A673 (cell line): ENCODE results near the gene SMAD6. TPM values are rescaled to one million over a fixed set of nuclear protein-coding genes. Genes with fewer than 3 reads are reported as not detected.

Experiments
- BruUV-seq: library from RNA; stranded (reverse); fragments of 400-500 nt; replicated peaks from 2 replicates; lab custom pipeline; 2021; lab: Mats Ljungman, UMichigan
- CTCF ChIA-PET: fragments of 300-600 bp; sonication (Branson Sonifier 250); formaldehyde crosslinking; loops from one replicate; lab custom pipeline; 2022; ENCODE audit warnings: antibody characterized with exemption; lab: Charles Lee
- POLR2A ChIA-PET: fragments of 300-600 bp; sonication (Branson Sonifier 250); formaldehyde crosslinking; loops from one replicate; lab custom pipeline; 2022; ENCODE audit warnings: antibody characterized with exemption; ENCODE audit not compliant: low non-redundant PET; lab: Charles Lee
- DNase-seq: peaks from one replicate; pipeline ENCODE4 v3.0.0-alpha.2; 2015; ENCODE audit warnings: low spot score
- H3K27ac ChIP-seq: fragments of 200-600 bp; sonication (generic); 2 replicates; pipeline ENCODE4 v1.5.1; 2016; ENCODE audit warnings: mixed run types, low read depth, mild to moderate bottlenecking, mixed read lengths, antibody characterized with exemption, low read length; ENCODE audit not compliant: poor library complexity, severe bottlenecking
- H3K27me3 ChIP-seq: fragments of 200-600 bp; sonication (generic); replicated peaks from 2 replicates; pipeline ENCODE4 v1.6.1; 2017; ENCODE audit warnings: mixed run types, low read depth, mild to moderate bottlenecking, mixed read lengths, antibody characterized with exemption, low read length; ENCODE audit not compliant: insufficient read depth, poor library complexity
- H3K36me3 ChIP-seq: fragments of 200-600 bp; sonication (generic); 2 replicates; pipeline ENCODE4 v1.6.1; 2016; ENCODE audit warnings: mixed run types, mild to moderate bottlenecking, mixed read lengths, antibody characterized with exemption, low read length; ENCODE audit not compliant: insufficient read depth, poor library complexity, severe bottlenecking
- H3K4me1 ChIP-seq: fragments of 200-600 bp; sonication (generic); 2 replicates; pipeline ENCODE4 v1.6.1; 2017; ENCODE audit warnings: mixed run types, mild to moderate bottlenecking, mixed read lengths, antibody characterized with exemption, low read length; ENCODE audit not compliant: insufficient read depth, poor library complexity, severe bottlenecking
- H3K4me3 ChIP-seq: fragments of 200-600 bp; sonication (generic); 2 replicates; pipeline ENCODE4 v1.5.1; 2016; ENCODE audit warnings: low read depth, mixed run types, mild to moderate bottlenecking, mixed read lengths, low read length; ENCODE audit not compliant: poor library complexity, severe bottlenecking
- H3K9me3 ChIP-seq: fragments of 200-600 bp; sonication (generic); 2 replicates; pipeline ENCODE4 v1.6.1; 2016; ENCODE audit warnings: mixed run types, low read depth, mild to moderate bottlenecking, mixed read lengths, antibody characterized with exemption, low read length; ENCODE audit not compliant: poor library complexity, severe bottlenecking
- CTCF ChIP-seq: fragments of 300-800, 200-600 bp; sonication (generic); conservative IDR thresholded peaks from 2 replicates; pipeline ENCODE4 v1.5.1; 2017; ENCODE audit warnings: low read depth, mild to moderate bottlenecking, antibody characterized with exemption, low read length, moderate library complexity, mixed read lengths
- EZH2 ChIP-seq: fragments of 200-600 bp; sonication (generic); IDR thresholded peaks from 2 replicates; pipeline ENCODE4 v1.6.1; 2017; ENCODE audit warnings: borderline replicate concordance, low read depth, mild to moderate bottlenecking, mixed read lengths, antibody characterized with exemption, low read length; ENCODE audit not compliant: poor library complexity, severe bottlenecking
- intact Hi-C: fragments of 100-400 bp; cut with micrococcal nuclease; formaldehyde crosslinking; loops from one replicate; pipeline ENCODE4 v1.10.0; 2022; ENCODE audit not compliant: unreplicated experiment
- total RNA-seq: library from RNA; stranded (reverse); gene quantifications from 2 replicates; pipeline ENCODE4 v1.2.3, GENCODE V29; 2021

The SMAD6 gene
- total RNA-seq, 1 experiment from 2014 or later = 63.9 TPM

DNA sequence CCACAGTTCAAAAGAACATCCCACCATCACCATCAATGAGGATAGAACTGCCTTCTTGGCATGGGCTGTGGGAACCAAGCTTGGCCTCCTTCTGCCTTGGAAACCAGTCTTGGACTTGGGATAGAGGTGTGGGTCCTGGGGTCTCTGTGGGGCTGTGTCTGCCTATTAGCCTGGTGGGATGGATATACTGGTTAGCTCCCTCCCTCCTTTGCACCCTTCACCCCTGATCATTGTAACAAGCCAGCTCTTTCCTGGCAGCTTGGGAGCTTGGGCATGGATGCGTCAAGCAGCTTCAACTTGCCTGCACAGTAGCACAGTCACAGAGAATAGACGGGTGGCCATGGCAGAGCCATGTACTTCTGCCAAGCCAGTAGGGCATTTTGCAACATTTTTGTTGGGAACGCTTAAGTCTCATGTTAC lies 65.2 kb downstream of the SMAD6 start:
- H3K4me3 ChIP-seq = no peak overlapping the region
- BruUV-seq = no TSS peak
- no peaks in the 10 kb centered on the region for H3K27me3 ChIP-seq
- POLR2A ChIA-PET = no interaction called here
- H3K27ac ChIP-seq = no peak overlapping the region
- H3K9me3 ChIP-seq = no peaks in the 10 kb centered on the region
- H3K4me1 ChIP-seq = peaks cover 67% of the 10 kb centered on the region
- CTCF ChIA-PET = no interaction called here
- DNase-seq = no peak
- TF ChIP-seq CTCF (no peak), EZH2 (no peak)
- H3K36me3 ChIP-seq = no peaks in the 10 kb centered on the region
- intact Hi-C loops = loop anchor here (2.0 to 5.0 kb wide), 2 partner anchors 50 to 64 kb away; partner anchors contain the start of gene SMAD6

- Histone ChIP-seq H3K36me3 (no peaks in the 10 kb centered on the region), H3K9me3 (no peaks in the 10 kb centered on the region), H3K27me3 (no peaks in the 10 kb centered on the region), H3K27ac (no peak overlapping the region), H3K4me3 (no peak overlapping the region), H3K4me1 (peaks cover 63% of the 10 kb centered on the region)
- POLR2A ChIA-PET = no interaction called here
- no peak for TF ChIP-seq CTCF
- no peak for TF ChIP-seq EZH2
- intact Hi-C loops = loop anchor here (5.0 kb wide), 1 partner anchor 52 kb away; no protein-coding TSS in a partner anchor
- CTCF ChIA-PET = interaction anchor here (1.5 kb wide), 1 partner anchor 150 kb away, joined by 4 read pairs; no protein-coding TSS in a partner anchor
- BruUV-seq = no TSS peak
- DNase-seq = no peak
These were observed 67.0 kb downstream of the SMAD6 start for GRCh38 chr15:66768987-66769386.

GRCh38 chr15:66770518-66771350 lies 68.7 kb downstream of the SMAD6 start:
- CTCF ChIA-PET = interaction anchor here (1.5 kb wide), 1 partner anchor 152 kb away, joined by 4 read pairs; no protein-coding TSS in a partner anchor

More at GRCh38 chr15:66770518-66771350, 68.7 kb downstream of the SMAD6 start:
- no TSS peak for BruUV-seq
- POLR2A ChIA-PET = no interaction called here
- H3K4me1 ChIP-seq = peaks cover 62% of the 10 kb centered on the region
- H3K36me3 ChIP-seq = no peaks in the 10 kb centered on the region
- no peak overlapping the region for H3K4me3 ChIP-seq
- intact Hi-C loops = loop anchor here (5.0 kb wide), 1 partner anchor 168 kb away; no protein-coding TSS in a partner anchor
- no peaks in the 10 kb centered on the region for H3K9me3 ChIP-seq
- peak overlapping the region; percentile 10 for H3K27ac ChIP-seq
- no peak for DNase-seq
- no peaks in the 10 kb centered on the region for H3K27me3 ChIP-seq
- TF ChIP-seq EZH2 (no peak), CTCF (no peak)
